ENCODE measurements around the gene CADM3. TPM values are rescaled to one million over a fixed set of nuclear protein-coding genes. Genes with fewer than 3 reads are reported as not detected.

CADM3 gene
- total and polyA plus RNA-seq, 9 of the 15 experiments (the other 6 are each of a cell fraction or from before 2014, with no cell fraction given): 0.04 TPM; not detected in 8

DNA sequence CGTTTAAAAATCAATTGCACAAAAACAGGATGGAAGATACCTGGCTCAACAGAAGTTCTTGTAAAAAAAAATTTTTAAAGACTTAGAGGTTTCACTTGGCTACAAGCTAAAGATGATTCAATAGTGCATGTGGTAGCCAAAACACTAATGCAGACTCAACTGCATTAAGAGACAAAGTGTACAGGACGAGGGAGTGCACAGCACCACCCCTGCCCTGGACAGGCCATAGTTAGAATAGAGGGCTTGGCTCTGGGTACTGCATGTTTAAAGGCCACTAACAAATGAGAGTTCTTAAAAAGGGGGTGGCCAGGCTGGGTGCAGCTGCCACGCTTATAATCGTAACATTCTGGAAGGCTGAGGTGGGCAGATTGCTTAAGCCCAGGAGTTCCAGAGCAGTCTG, 41.2 kb downstream of the CADM3 start (continued):
- no peak for TF ChIP-seq CBX5 (IDR thresholded peaks at IDR 0.05; ENCODE audit: borderline replicate concordance, low read depth)

DNA sequence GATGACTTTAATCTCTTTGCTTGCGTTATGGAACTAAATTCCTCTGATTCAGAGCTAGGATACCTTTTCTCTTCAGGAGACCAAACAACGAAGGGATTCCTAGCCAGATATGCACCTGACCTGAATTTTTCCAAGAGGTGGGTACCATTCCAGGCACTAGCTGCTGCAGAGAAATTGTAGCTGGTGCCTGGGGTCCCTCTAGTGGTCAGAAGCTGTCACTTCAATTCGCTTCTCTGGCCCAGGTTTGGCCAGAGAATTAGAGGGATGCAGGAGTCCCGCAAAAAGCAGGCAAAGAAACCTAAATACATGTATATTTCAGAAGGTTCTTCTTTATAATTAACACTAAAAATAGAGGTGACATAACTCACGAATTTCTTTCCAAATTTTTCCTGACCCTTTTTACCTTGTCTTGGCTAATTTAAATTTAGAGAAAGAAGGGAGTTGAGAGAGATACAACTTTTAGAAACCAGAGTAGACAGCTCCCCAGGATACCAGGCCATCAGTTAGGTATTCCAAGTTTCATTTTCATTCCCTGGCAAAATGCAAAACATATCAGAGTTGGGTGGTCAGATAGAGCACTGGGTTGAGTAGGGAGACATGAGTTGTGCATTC, 42.8 kb downstream of the CADM3 start:
- in situ Hi-C loops (cut with MboI): loop anchor here (5.0 to 10.0 kb wide), 2 partner anchors 52 to 79 kb away; no protein-coding TSS in a partner anchor
- Histone ChIP-seq H3K4me1 (replicated peaks in 1 of 2; ENCODE audit: control insufficient read depth in 2 of 2, insufficient read depth in 2 of 2, low read length in 2 of 2) (no peaks in the 10 kb centered on the region; a peak in 1 of 5 replicates), H3K36me3 (ENCODE audit: control insufficient read depth, insufficient read depth, low read length) (no peaks in the 10 kb centered on the region), H3K4me3 (no peak overlapping the region), H3K27ac (ENCODE audit: extremely low read depth, low read depth, low read length) (no peak overlapping the region), H3K79me2 (ENCODE audit: control insufficient read depth, insufficient read depth, low read length) (no peaks in the 10 kb centered on the region), H3K27me3 (ENCODE audit: control insufficient read depth in 2 of 2, insufficient read depth in 2 of 2, low read length in 2 of 2) (peaks cover 4 to 12% of the 10 kb centered on the region in 2 experiments; a peak in 2 of 5 replicates), H3K9me3 (replicated peaks; ENCODE audit: control insufficient read depth, insufficient read depth, low read depth, low read length) (no peaks in the 10 kb centered on the region), H3K9me1 (ENCODE audit: control insufficient read depth, insufficient read depth, low read length) (no peaks in the 10 kb centered on the region), H3K4me2 (ENCODE audit: insufficient read depth, low read length) (no peak overlapping the region), H2AFZ (ENCODE audit: low read depth, low read length) (no peak overlapping the region), H4K20me1 (replicated peaks; ENCODE audit: control insufficient read depth, insufficient read depth, low read length) (no peaks in the 10 kb centered on the region), H3K9ac (ENCODE audit: insufficient read depth in 1 of 2, low read depth in 2 of 2, low read length in 2 of 2) (no peak overlapping the region)
- DNase-seq (ENCODE audit: extremely low read depth in 1 of 4, low spot score in 3 of 4) (peak; percentile 49 to 72 (median 66)), FAIRE-seq (peak; percentile 87), ATAC-seq (peak; percentile 84)
- CTCF ChIA-PET (ENCODE audit: low intra/inter-chr PET ratio): interaction anchor here (1.2 to 6.1 kb wide), 3 partner anchors 53 to 83 kb away, joined by 3 to 90 read pairs (median 10); no protein-coding TSS in a partner anchor
- BruUV-seq (replicated peaks): no TSS peak
- 0% methylated on average over 5 of the region's 5 CpGs for WGBS (ENCODE audit: insufficient coverage, low coverage, missing lambda C conversion rate)
- POLR2A ChIA-PET: interaction anchor here (0.5 to 1.3 kb wide), 4 partner anchors 16 to 1252 kb away, joined by 3 to 4 read pairs (median 4); no protein-coding TSS in a partner anchor
- intact Hi-C loops (cut with micrococcal nuclease): loop anchor here (10.0 kb wide), 1 partner anchor 581 kb away; no protein-coding TSS in a partner anchor
- TF ChIP-seq, protein P1, sequence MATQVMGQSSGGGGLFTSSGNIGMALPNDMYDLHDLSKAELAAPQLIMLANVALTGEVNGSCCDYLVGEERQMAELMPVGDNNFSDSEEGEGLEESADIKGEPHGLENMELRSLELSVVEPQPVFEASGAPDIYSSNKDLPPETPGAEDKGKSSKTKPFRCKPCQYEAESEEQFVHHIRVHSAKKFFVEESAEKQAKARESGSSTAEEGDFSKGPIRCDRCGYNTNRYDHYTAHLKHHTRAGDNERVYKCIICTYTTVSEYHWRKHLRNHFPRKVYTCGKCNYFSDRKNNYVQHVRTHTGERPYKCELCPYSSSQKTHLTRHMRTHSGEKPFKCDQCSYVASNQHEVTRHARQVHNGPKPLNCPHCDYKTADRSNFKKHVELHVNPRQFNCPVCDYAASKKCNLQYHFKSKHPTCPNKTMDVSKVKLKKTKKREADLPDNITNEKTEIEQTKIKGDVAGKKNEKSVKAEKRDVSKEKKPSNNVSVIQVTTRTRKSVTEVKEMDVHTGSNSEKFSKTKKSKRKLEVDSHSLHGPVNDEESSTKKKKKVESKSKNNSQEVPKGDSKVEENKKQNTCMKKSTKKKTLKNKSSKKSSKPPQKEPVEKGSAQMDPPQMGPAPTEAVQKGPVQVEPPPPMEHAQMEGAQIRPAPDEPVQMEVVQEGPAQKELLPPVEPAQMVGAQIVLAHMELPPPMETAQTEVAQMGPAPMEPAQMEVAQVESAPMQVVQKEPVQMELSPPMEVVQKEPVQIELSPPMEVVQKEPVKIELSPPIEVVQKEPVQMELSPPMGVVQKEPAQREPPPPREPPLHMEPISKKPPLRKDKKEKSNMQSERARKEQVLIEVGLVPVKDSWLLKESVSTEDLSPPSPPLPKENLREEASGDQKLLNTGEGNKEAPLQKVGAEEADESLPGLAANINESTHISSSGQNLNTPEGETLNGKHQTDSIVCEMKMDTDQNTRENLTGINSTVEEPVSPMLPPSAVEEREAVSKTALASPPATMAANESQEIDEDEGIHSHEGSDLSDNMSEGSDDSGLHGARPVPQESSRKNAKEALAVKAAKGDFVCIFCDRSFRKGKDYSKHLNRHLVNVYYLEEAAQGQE (IDR thresholded peaks at IDR 0.05; ENCODE audit: borderline replicate concordance): peak; percentile 42; the same call in 1 of the 2 replicates
- TF ChIP-seq, protein P1 (CRISPR knock-in tag; IDR thresholded peaks at IDR 0.05; ENCODE audit: low read depth): no peak
- TF ChIP-seq KAT7 (CRISPR knock-in tag; IDR thresholded peaks at IDR 0.05; ENCODE audit: borderline replicate concordance) (no peak), MAFF (IDR thresholded peaks at IDR 0.05; ENCODE audit: low read length) (no peak), SMC3 (conservative IDR thresholded peaks at IDR 0.05; ENCODE audit: insufficient read depth, low read depth, low read length) (peak; percentile 71), DEAF1 (CRISPR knock-in tag; IDR thresholded peaks at IDR 0.05) (peak; percentile 65), RAD21 (CRISPR knock-in tag; conservative IDR thresholded peaks at IDR 0.05 in 1 of 2, IDR thresholded peaks at IDR 0.05 in 1 of 2) (peak; percentile 66 to 77)
